ENCODE measurements around the gene SH3BP5. TPM values are rescaled to one million over a fixed set of nuclear protein-coding genes. Genes with fewer than 3 reads are reported as not detected.
A peak's percentile ranks its signal among the peaks of the same experiment; 100 is the strongest.

Gene SH3BP5
- total RNA-seq, 1 donor from 2014 or later, result 24.0 TPM

DNA sequence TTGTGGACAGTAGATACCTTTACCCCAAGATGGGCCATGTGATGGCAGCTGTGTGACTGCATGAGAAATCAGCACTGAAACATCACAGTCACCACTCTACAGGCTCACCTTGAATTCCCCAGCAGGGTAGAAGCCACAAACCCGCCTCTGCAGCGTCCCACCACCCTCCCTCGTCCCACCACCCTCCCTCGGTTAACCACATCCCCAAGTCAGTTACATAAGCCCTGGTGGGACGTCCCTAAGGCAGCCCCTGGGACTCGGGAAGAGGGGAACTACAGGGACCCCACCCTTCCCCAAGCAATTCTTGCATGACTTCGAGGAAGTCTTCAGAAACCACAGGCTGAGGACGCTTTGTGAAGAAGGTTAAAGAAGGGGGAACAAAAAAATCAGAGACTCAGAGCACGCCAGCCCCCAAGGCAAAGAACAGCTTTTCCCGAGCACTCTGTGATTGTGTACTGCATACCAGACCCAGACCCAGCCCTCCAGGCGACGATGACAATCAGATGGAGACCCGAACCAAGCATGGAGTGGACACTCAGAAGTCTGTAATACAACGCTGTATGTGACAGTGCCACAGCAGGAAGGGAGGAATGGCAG is 60.5 kb downstream of the SH3BP5 start:
- H3K4me1 ChIP-seq (ENCODE audit: control insufficient read depth in 3 of 3, insufficient read depth in 3 of 3, low read length in 3 of 3), result peaks cover 28 to 58% (median 33%) of the 10 kb centered on the region in 3 donors
- H3K27ac ChIP-seq (ENCODE audit: low read depth, low read length), result peak overlapping the region; percentile 12
- H3K4me3 ChIP-seq (ENCODE audit: low read length in 3 of 3), result no peak overlapping the region

DNA sequence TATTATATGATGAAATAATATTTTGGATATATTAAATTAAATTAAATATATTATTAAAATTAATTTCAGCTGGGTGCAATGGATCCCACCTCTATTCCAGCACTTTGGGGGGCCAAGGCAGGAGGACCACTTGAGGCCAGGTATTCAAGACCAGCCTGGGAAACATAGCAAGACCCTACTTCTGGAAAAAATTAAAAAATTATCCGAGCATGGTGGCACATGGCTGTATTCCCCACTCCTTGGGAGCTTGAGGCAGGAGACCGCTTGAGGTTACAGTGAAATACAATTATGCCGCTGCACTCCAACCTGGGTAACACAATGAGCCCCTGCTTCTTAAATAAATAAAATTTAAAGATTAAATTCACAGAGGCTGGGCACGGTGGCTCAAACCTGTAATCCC is 61.4 kb downstream of the SH3BP5 start:
- Histone ChIP-seq H3K4me3 (ENCODE audit: low read length in 3 of 3) (no peak overlapping the region), H3K4me1 (ENCODE audit: control insufficient read depth in 3 of 3, insufficient read depth in 3 of 3, low read length in 3 of 3) (peaks cover 26 to 66% (median 37%) of the 10 kb centered on the region in 3 donors), H3K9me3 (ENCODE audit: control insufficient read depth in 3 of 3, low read length in 3 of 3) (no peaks in the 10 kb centered on the region), H3K9ac (ENCODE audit: low read depth in 1 of 3, low read length in 3 of 3) (no peak overlapping the region), H3K36me3 (ENCODE audit: control insufficient read depth in 3 of 3, insufficient read depth in 3 of 3, low read length in 3 of 3) (peaks cover 2 to 8% (median 2%) of the 10 kb centered on the region in 3 donors), H3K27me3 (ENCODE audit: control insufficient read depth in 3 of 3, insufficient read depth in 3 of 3, low read length in 3 of 3) (no peaks in the 10 kb centered on the region), H3K27ac (ENCODE audit: low read depth, low read length) (no peak overlapping the region)

More for the DNA sequence above, 60.5 kb downstream of the SH3BP5 start:
- Histone ChIP-seq H3K9me3 (ENCODE audit: control insufficient read depth in 3 of 3, low read length in 3 of 3) (no peaks in the 10 kb centered on the region), H3K27me3 (ENCODE audit: control insufficient read depth in 3 of 3, insufficient read depth in 3 of 3, low read length in 3 of 3) (no peaks in the 10 kb centered on the region), H3K36me3 (ENCODE audit: control insufficient read depth in 3 of 3, insufficient read depth in 3 of 3, low read length in 3 of 3) (peaks cover 2 to 8% (median 2%) of the 10 kb centered on the region in 3 donors), H3K9ac (ENCODE audit: low read depth in 1 of 3, low read length in 3 of 3) (no peak overlapping the region)

DNA sequence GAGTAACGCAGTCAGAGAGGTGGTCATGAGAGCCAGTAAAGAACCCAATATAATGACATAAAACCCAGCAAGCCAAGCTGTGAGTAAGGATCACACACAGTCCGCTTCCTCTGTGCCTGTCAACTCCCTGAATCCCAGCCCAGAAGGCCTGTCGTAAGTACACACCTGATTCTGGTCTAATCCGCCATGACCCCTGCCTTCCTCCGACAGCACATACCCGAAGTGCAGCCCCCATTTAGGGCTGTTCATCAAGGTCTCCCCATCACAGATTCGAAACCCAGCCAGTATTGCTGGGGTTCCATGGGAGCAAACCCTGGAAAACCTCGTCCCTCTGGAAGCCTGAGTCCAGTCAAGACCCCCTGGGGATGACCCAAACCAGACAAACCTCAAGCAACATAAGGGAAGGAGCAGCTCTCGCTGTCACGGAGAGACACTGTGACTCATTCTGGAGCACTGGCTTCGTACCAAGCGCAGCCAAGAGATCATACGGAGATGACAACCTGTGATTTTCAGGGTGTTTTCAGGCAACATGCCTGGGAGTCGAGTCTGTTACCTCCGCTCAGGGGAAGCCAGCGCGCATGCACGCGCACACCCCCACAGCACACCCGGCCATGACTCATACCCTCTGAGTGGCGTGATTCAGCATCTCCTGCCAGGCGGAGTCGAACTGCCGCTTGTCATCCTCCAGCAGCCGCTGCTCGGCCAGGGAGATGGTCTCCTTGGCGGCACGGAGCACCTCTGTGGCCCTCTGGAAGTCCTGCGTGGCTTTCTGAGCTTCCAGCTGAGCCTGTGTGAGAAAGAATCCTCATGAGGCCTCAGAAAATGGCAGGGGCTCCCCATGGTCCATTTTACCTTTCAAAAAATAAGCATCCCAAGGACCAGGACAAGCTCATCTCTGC is 63.0 kb downstream of the SH3BP5 start:
- Histone ChIP-seq H3K27ac (ENCODE audit: low read depth, low read length) (peak overlapping the region; percentile 82), H3K36me3 (ENCODE audit: control insufficient read depth in 3 of 3, insufficient read depth in 3 of 3, low read length in 3 of 3) (peaks cover 2 to 8% (median 2%) of the 10 kb centered on the region in 3 donors), H3K9me3 (ENCODE audit: control insufficient read depth in 3 of 3, low read length in 3 of 3) (no peaks in the 10 kb centered on the region), H3K27me3 (ENCODE audit: control insufficient read depth in 3 of 3, insufficient read depth in 3 of 3, low read length in 3 of 3) (no peaks in the 10 kb centered on the region), H3K4me3 (ENCODE audit: low read length in 3 of 3) (no peak overlapping the region), H3K4me1 (ENCODE audit: control insufficient read depth in 3 of 3, insufficient read depth in 3 of 3, low read length in 3 of 3) (peaks cover 26 to 79% (median 40%) of the 10 kb centered on the region in 3 donors), H3K9ac (ENCODE audit: low read depth in 1 of 3, low read length in 3 of 3) (peak overlapping the region in 2 of 3 donors; percentile 3 to 30)

DNA sequence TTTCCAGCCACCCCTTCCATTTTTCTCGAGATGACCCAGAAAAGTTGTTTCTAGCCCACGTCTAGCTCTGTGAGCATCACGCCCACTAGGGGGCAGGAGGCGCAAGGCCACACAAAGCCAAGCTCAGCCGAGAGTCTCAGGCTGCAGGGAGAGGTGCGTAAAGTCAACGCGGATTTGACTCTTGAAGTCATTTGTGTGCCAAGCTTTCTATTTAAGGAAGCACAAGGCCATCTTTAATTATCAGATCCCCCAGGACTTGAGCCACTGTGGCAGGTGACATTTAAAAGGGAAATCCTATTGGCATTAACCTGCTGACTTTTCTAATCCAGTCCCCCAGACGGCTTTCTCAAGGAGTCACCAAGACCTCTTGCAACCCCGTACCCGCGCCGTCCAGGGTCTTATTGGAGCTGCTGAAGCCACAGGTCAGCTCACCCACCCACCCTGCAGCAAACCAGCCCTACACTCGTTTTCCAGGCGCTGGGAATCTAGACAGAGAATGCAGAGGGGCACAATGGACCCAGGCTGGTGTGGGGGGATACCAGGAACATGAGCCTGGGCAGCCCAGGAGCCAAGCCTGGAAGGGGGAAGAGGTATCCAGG is 64.3 kb downstream of the SH3BP5 start:
- no peak overlapping the region for H3K9ac ChIP-seq (ENCODE audit: low read depth in 1 of 3, low read length in 3 of 3)
- peak overlapping the region in 1 of 3 donors; percentile 19 for H3K4me3 ChIP-seq (ENCODE audit: low read length in 3 of 3)
- no peaks in the 10 kb centered on the region for H3K27me3 ChIP-seq (ENCODE audit: control insufficient read depth in 3 of 3, insufficient read depth in 3 of 3, low read length in 3 of 3)
- peaks cover 22 to 72% (median 46%) of the 10 kb centered on the region in 3 donors for H3K4me1 ChIP-seq (ENCODE audit: control insufficient read depth in 3 of 3, insufficient read depth in 3 of 3, low read length in 3 of 3)
- peak overlapping the region; percentile 82 for H3K27ac ChIP-seq (ENCODE audit: low read depth, low read length)
- H3K36me3 ChIP-seq (ENCODE audit: control insufficient read depth in 3 of 3, insufficient read depth in 3 of 3, low read length in 3 of 3), result peaks cover 2 to 8% (median 2%) of the 10 kb centered on the region in 3 donors
- no peaks in the 10 kb centered on the region for H3K9me3 ChIP-seq (ENCODE audit: control insufficient read depth in 3 of 3, low read length in 3 of 3)

DNA sequence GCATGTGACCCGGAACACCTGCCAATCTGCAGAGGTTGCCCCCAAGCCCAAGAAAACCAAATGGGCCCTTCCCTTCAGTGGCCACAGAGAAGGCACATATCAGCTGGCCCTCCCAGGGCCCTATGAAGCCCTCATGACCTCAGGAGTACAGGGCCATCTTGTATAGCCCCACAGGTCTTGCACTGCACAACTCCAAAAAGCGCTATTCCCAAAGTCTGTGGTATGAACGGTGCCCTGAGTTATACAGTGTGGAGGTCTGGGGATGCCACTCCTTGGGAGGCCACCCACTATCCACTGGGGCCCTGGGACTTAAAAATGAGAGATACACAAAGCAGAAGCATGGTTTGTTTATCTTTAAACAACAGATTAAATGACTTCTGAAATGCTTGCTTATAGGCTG is 64.9 kb downstream of the SH3BP5 start:
- no peak overlapping the region for H3K4me3 ChIP-seq (ENCODE audit: low read length in 3 of 3)
- no peak overlapping the region for H3K27ac ChIP-seq (ENCODE audit: low read depth, low read length)
- H3K27me3 ChIP-seq (ENCODE audit: control insufficient read depth in 3 of 3, insufficient read depth in 3 of 3, low read length in 3 of 3), result no peaks in the 10 kb centered on the region
- peak overlapping the region in 2 of 3 donors; percentile 19 to 25 for H3K9ac ChIP-seq (ENCODE audit: low read depth in 1 of 3, low read length in 3 of 3)
- peaks cover 2 to 8% (median 2%) of the 10 kb centered on the region in 3 donors for H3K36me3 ChIP-seq (ENCODE audit: control insufficient read depth in 3 of 3, insufficient read depth in 3 of 3, low read length in 3 of 3)
- peaks cover 22 to 70% (median 44%) of the 10 kb centered on the region in 3 donors for H3K4me1 ChIP-seq (ENCODE audit: control insufficient read depth in 3 of 3, insufficient read depth in 3 of 3, low read length in 3 of 3)
- H3K9me3 ChIP-seq (ENCODE audit: control insufficient read depth in 3 of 3, low read length in 3 of 3), result no peaks in the 10 kb centered on the region

DNA sequence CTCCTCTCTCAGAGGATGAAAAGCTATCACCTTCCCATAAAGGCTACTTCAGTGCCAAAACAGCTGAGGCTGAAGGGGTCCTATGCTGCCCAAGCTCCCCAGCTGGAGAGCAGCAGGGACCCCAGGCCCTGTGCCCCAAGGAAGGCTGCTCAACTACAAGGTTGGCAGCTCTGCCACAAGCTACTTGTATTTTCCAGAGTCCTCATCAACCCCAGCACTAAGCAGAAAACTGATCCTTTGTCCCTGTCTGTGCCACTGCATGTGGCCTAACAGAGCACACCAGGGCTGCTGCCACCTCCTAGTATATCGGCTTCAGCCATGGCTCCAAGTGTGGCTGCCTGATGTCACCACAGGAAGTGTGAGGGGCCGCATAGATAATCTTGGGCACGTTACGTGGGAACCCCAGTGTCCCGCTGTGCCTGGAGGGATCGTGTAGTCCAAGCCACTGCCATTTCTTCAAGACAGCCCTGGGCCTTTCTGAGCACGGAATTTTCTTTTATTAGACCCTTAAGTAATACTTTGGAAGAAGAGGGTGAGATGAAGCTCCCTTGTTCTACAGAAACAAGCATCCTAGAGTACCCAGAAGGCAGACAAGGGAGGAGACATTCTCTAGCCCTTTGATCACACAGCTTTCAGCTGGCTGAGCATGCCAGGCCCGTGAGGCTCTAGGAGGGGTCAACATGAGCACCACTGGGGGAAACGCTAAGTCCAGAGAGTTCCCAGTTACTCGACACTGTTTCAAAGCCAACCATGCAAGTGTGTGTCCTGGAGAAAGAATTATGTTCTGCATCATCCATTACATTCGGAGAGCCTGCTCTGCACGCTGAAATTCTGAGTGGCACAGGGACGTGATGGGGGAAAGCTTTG is 65.6 kb downstream of the SH3BP5 start:
- no peaks in the 10 kb centered on the region for H3K9me3 ChIP-seq (ENCODE audit: control insufficient read depth in 3 of 3, low read length in 3 of 3)
- peaks cover 22 to 66% (median 41%) of the 10 kb centered on the region in 3 donors for H3K4me1 ChIP-seq (ENCODE audit: control insufficient read depth in 3 of 3, insufficient read depth in 3 of 3, low read length in 3 of 3)
- peak overlapping the region in 1 of 3 donors; percentile 8 for H3K9ac ChIP-seq (ENCODE audit: low read depth in 1 of 3, low read length in 3 of 3)
- peaks cover 2 to 11% (median 5%) of the 10 kb centered on the region in 3 donors for H3K36me3 ChIP-seq (ENCODE audit: control insufficient read depth in 3 of 3, insufficient read depth in 3 of 3, low read length in 3 of 3)
- H3K27me3 ChIP-seq (ENCODE audit: control insufficient read depth in 3 of 3, insufficient read depth in 3 of 3, low read length in 3 of 3), result no peaks in the 10 kb centered on the region
- H3K4me3 ChIP-seq (ENCODE audit: low read length in 3 of 3), result no peak overlapping the region
- no peak overlapping the region for H3K27ac ChIP-seq (ENCODE audit: low read depth, low read length)

DNA sequence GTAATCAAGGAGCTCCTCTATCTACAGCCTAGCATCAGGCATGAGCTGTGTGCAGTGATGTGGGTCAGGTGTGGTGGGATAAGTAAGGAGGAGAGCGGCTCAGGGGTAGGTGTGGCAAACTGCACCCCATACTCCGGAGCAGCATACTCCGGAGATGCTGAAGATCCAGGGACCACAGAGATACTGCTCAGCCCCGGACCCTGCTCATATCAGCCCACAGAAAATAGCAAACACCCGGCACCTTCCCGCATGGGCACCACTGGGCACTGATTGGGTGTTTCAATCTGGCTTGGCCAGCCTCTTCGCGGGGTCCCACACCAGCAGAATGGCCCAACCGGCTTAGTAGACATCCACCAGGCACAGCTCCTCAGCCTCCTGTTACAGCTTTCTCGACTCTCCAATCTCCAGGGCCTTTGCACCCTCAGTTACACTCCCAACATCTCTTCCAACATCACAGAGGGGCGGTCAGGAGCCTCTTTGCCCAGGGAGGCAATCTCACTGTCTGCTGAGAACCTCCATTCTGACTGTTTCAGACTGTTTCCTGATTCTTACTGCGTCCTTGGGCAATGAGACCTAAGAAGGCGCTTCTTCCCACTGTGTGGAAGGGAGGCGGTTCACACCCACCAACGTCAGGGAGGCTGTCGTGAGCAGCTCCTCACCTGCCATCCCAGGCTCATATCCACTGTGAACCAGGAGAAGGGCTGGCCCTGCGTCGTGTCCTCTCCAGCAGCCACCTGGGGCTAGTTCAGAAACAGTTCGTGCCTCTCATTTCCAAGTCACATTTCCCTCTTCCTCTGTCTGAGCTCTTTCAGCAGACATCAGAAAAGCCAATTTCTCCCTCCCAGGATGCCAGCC is 66.5 kb downstream of the SH3BP5 start:
- H3K27me3 ChIP-seq (ENCODE audit: control insufficient read depth in 3 of 3, insufficient read depth in 3 of 3, low read length in 3 of 3), result no peaks in the 10 kb centered on the region
- H3K27ac ChIP-seq (ENCODE audit: low read depth, low read length), result no peak overlapping the region
- no peak overlapping the region for H3K4me3 ChIP-seq (ENCODE audit: low read length in 3 of 3)
- peaks cover 2 to 20% (median 8%) of the 10 kb centered on the region in 3 donors for H3K36me3 ChIP-seq (ENCODE audit: control insufficient read depth in 3 of 3, insufficient read depth in 3 of 3, low read length in 3 of 3)
- peaks cover 22 to 66% (median 41%) of the 10 kb centered on the region in 3 donors for H3K4me1 ChIP-seq (ENCODE audit: control insufficient read depth in 3 of 3, insufficient read depth in 3 of 3, low read length in 3 of 3)
- H3K9ac ChIP-seq (ENCODE audit: low read depth in 1 of 3, low read length in 3 of 3), result peak overlapping the region in 1 of 3 donors; percentile 8
- H3K9me3 ChIP-seq (ENCODE audit: control insufficient read depth in 3 of 3, low read length in 3 of 3), result no peaks in the 10 kb centered on the region

DNA sequence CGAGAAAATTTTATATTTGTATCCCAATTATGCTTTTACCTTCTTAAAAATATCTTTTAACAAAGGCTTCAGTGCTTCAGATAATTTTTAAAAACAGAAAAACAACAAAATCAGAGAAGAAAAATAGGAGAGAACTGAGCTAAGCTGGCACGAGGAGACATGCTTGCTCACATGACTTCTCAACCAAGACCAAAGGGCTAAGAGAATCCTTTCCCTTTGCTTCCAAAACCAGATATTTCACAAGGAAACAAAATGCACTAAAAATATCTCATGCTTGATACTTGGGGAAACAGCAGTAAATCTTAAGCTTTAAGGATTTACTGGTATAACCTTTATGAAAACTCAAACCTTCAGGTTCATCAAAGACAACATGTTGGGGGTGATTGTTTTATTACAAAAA is 67.9 kb downstream of the SH3BP5 start:
- H3K4me3 ChIP-seq (ENCODE audit: low read length in 3 of 3), result no peak overlapping the region
- peaks cover 15 to 55% (median 33%) of the 10 kb centered on the region in 3 donors for H3K4me1 ChIP-seq (ENCODE audit: control insufficient read depth in 3 of 3, insufficient read depth in 3 of 3, low read length in 3 of 3)
- no peaks in the 10 kb centered on the region for H3K27me3 ChIP-seq (ENCODE audit: control insufficient read depth in 3 of 3, insufficient read depth in 3 of 3, low read length in 3 of 3)
- peaks cover 4 to 32% (median 17%) of the 10 kb centered on the region in 3 donors for H3K36me3 ChIP-seq (ENCODE audit: control insufficient read depth in 3 of 3, insufficient read depth in 3 of 3, low read length in 3 of 3)
- peak overlapping the region in 1 of 3 donors; percentile 12 for H3K9ac ChIP-seq (ENCODE audit: low read depth in 1 of 3, low read length in 3 of 3)
- no peaks in the 10 kb centered on the region for H3K9me3 ChIP-seq (ENCODE audit: control insufficient read depth in 3 of 3, low read length in 3 of 3)
- H3K27ac ChIP-seq (ENCODE audit: low read depth, low read length), result no peak overlapping the region

Measured in skeletal muscle tissue (tissue), 4 donors.